GM20431 (cell line): ENCODE measurements around the gene ABRACL.

Source experiments
- in situ Hi-C: fragments of 300-500 bp; cut with MseI, MboI; formaldehyde crosslinking; loops from one replicate; pipeline ENCODE4 v1.15.0; 2020; ENCODE audit warnings: low sequenced_read_pairs; ENCODE audit not compliant: unreplicated experiment

ABRACL gene

DNA sequence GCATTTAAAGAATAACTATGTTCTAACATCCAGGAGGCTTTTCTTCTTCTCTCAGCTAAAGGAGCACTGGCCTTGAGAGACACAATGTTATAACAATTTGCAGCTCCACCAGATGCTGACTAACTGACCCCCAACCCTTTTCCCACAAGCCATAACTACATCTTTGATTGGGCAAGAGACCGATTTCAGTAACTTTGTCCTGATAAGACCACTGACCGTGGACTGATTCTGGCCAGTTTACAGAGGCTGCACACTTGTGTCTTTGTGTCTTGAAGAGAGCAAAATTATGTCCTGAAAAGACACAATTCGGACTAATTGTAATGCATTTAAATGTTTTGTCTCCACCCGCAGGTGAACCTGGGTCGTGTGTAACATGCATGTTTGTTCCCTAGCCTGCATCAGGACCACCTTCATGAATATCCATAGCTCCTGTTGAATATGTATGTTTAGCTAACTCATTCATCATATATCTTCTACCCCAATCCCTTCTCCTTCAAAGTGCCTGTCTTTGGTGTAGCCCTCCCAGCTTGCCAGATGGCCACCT is 22.3 kb downstream of the ABRACL start:
- in situ Hi-C loops: no loop called here

DNA sequence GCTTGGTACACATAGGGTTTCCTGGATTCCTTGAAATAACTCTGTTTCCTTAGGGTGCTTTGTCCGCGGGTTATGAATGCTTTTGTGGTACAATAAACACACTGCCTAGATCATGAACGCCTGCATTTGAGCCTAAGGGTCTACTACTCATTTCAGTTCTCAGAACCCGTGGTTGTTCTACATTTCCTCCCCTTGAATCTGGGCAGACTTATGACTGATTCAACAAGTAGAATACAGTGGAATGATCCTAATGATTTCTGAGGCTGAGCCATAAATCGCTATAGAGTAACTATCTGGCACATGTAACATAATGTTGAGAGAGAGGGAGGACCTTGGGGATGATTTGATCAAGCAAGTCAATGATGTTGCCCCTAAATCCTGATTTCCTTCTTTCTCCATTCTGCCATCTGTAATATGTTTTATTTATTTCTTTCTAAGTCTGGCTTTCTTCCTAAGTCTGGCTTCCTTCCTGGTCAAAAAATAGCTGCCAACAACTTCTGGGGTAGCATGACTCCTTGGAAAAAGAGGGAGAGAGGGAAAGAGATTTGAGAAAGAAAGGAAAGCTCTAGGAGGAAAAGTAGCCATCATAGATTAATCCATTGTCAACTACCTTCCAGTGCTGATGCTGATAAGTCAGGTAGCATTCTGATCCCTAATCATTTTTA is 23.0 kb downstream of the ABRACL start:
- in situ Hi-C loops: no loop called here

DNA sequence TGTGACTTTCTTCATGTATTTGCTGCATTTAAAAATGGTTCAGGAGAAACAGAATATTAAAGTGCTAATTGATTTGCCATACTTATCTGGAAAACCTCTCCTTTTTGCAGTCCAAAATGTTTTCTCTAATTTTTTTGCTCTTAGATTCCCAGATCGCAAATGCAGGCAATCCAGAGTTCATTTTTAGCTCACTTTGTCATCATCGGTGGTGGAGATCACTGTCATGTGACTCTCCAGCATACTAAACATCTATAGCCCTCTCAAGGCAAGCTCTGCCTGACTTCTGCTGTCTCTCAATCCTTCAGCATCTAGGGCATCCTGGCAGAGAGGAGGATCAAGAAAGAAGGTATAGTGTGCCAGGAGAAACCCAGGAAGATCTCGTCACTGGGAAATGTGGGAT is 24.8 kb downstream of the ABRACL start:
- in situ Hi-C loops: no loop called here

DNA sequence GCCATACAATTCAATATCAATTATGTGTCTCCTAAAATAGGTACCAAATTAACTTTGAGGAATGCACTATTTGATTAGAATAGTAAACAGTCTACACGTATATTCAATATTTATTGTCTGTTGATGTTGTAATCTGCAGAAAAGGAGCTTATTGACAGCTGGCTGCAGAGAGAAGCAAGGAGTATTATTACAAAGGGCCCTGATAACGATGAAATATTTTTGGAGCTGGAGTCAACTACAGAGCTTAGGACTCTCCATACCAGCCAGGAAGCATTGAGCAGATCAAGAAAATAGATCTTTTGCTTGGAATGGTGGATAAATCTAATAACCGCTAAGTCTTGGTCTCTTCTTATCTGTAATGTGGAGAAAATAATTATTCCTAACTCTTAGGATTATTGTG is 25.5 kb downstream of the ABRACL start:
- in situ Hi-C loops: no loop called here

DNA sequence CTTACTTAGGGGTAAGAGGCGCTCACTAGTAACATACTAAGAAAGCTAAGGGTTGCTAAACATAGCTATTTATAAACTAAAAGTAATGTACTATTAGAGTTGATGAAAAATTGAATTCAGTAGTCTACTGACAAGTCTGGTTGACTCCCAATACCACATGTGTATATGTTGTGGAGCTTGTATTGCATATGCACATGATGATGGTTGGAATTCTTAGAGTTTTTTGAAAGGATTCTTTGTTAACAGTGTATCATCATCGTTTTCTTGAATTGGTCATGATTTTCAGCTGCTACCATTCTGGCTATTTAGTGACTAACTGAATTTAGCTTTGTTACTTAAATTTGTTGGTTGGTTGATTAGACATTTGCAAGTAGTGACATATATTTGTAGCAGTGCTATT is 27.2 kb downstream of the ABRACL start:
- in situ Hi-C loops: no loop called here

DNA sequence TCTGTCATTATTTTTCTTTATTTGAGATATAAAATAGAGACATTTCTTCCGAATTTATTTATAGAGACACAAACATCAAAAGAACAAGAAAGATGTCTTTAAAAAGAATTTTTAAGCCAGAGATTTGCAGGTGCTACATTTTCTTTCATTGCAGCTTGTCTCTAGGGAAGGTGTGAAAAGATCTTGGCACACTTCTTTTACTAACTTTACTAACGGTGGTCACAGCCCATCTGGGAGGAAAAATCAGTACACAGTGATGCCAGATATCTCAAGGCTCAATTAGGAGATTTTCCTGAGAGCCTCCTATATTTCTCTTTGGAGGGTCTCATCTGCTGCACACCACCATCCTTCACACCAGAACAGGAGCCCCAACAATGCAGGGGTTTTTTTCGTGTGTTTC is 29.5 kb downstream of the ABRACL start:
- in situ Hi-C loops: no loop called here

DNA sequence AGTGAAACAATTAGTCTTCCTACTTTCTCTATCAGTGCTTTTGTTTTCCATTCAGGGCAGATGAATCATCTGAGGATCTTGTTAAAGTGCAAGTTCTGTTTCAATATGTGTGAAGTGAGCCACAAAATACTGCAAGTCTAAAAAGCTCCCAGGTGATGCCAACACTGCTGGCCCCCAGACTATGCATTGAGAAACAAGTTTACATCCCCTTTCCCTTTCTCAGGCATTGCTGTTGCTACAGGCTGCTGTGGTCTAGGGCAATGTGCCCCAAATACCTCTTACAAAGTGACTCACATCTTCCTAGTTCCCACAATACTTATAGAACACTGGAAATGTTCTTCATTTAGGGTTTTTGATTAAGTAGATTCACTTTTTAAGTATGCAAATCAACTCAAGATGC is 31.8 kb downstream of the ABRACL start:
- in situ Hi-C loops: no loop called here

DNA sequence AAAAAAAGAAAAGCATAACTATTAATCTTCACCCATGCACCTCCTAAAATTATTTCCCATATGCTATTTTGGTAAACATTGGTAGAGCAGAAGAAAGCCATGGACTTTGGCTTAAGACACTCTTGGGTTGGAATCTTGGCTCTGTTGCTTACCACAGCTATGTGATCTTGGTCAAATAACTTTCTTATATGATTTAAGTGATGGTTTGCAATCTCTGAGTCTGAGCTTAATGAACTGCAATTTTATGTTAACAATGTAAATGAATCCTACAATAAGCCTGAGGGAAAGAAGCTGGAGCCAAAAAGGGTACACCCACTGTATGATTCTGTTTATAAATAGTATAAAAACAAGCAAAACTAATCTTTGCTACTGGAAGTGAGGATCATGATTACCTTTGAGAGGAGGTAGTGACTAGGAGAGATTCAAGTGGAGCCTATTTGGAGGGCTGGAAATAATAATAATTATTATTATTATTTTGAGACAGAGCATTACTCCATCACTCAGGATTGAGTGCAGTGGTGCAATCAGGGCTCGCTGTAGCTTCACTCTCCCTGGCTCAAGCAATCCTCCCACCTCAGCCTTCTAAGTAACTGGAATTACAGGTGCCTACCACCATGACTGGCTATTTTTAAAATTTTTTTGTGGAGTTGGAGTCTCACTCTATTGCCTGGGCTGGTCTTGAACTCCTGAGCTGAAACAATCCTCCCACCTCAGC is 34.5 kb downstream of the ABRACL start:
- in situ Hi-C loops: no loop called here

DNA sequence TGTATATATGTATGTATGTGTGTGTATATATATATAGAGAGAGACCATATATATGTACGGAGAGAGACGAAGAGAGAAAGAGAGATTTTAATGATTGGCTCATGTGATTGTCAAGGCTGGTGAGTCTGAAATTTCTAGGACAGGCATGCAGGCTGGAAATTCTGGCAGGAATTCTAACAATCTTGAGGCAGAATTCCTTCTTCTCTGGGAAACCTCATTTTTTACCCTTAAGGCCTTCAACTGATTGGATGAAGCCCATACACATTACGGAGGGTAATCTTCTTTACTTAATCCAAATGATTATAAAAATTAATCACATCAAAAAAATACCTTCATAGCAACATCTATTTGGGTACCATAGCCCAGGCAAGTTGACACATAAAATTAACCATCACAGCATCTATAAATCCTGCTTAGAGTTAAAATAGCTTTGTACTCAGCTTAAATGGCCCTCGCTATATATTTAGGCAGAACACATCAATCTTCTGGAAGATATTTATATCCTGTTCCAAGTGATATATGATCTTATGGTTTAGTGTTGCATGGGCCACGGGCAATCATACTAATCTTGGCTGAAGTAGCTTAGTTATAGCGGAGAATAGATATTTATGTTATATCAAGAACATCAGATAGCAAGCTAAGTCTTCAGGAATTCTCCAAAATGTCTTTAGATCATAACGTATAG is 36.6 kb downstream of the ABRACL start:
- in situ Hi-C loops: no loop called here

DNA sequence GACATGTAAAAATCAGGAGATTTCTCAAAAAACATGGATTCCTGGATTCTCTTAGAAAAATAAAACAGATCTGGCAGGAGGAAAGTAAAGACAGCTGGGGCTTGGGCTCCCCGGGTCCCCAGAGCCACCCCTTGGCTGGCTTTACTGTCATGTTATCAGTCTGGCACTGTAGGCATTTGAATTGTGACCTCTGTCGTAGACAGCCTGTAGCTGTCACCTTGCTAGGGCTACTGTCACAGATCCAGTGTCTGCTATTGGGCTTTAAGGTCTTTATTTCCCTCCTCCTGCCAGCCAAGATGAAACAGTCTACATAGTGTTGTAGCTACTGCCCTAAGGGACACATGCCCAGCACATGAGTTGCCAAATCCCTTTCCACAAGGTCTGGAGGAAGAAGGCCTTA is 37.5 kb downstream of the ABRACL start:
- in situ Hi-C loops: no loop called here

DNA sequence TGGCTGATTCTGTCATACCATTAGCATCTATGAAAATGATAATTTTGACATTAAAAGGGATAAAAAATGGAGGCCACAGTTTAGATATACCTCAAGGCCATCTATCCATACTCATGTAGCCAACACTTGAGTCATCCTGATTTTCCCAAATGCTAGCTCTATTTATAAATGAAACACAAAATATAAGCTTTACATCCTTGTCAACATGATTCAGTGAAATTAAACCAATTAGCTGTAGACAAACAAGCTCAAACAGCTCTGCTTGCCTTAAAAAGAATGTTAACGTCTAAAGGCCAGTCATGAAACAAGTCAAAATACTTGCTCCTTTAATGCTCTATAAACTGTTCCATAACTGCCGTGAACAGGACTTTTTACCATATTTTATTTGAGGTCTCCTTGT is 40.3 kb downstream of the ABRACL start:
- in situ Hi-C loops: no loop called here

DNA sequence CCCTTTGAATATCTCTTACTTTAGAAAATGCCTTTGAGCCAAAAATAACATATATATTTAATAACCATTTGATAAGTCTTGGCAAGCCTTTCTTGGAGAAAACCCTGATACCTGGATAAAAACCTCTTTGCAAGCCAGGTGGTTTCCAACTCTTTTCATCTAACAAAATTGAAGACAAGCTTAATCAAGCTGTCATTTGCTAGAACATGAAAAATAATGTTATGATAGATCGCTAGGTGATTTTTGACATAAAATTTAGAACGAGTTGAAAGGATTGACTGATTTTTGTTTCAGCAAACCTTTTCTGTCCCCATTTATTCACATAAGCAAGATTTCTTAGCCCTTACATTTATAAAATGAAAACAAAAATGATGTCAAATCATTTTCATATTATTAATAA is 44.6 kb downstream of the ABRACL start:
- in situ Hi-C loops: no loop called here

DNA sequence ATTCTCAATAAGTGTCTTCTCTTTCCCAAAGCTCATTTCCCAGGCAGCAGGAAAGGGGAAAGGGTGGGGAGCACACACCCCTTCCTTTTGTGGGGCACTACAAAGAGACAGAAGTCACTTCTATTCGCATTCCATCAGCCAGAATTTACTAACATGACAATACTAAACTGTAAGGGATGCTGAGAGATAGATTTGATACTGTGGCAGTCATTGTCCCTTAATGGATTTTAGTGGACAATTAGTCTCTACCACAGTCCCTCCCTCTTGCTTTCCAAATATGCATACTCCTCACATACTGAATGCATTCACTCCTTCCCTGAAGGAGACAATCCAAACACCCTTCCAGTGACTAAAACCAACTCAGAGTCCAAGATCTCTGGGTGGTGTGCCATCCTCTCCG is 50.5 kb downstream of the ABRACL start:
- in situ Hi-C loops: no loop called here

DNA sequence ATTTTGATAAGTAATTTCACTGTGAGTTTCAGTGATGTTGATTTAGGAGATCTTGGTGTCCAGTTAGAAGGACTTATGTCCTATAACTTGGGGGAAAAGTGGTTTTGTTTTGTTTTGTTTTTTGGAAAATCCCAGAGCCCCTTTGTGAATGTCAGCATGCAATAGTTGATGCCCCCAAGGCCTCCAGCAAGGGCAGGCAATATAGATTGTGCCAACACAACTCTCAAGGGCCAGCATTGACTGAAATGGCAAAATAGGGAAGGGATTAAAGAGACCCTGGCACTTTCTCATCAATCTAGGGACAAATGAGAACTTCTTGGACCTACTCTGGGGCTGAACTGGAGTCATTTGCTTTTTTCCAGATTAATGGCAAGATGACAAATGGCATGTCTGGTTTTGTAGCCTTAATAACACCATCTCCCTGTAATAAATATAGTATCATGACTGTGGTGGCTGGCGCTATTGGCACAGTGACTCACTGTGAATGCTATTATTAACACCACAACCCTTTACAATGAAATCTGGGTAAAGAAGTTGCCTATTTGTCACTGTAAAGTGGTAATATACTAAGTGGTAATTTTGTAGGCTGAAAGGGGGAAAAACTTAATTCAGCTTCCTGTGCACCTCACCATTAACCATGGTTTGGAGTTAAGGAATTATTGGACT is 51.8 kb downstream of the ABRACL start:
- in situ Hi-C loops: no loop called here

DNA sequence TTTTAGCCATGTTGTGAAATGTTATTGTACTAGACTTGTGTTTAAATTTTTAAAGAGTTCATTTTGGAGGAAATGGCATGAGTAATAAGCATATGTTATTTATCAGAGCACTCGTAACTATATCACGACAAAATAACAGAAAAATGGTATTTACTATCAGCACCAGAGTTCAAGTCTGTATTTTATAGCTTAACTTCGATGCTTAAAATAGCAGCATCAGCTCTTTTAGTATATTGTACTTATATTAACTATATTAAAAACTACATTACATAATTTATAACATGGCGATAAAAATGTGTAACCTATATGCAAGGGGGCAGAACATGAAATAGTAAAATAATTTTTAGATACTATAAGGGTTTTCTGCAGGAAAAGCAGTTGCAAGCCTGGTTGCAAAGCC is 52.9 kb downstream of the ABRACL start:
- in situ Hi-C loops: no loop called here

DNA sequence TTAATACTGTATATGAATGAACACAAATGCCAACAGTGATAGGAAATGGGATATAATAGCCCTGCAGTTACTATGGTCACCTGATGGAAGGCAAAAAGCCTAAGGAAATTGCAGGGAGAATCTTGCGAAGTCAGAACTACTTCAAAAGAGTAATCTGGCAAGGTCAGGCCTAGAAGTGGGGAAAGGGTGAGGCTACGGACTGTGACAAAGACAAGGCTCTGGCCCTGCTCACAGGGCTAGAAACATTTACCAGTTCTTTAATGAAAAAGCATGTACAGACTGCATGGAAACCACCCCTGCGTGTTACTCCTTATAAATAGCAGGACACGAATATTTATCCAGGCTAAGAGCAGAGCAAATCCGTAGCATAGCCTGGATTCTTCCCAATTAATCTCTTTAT is 53.8 kb downstream of the ABRACL start:
- in situ Hi-C loops: no loop called here

DNA sequence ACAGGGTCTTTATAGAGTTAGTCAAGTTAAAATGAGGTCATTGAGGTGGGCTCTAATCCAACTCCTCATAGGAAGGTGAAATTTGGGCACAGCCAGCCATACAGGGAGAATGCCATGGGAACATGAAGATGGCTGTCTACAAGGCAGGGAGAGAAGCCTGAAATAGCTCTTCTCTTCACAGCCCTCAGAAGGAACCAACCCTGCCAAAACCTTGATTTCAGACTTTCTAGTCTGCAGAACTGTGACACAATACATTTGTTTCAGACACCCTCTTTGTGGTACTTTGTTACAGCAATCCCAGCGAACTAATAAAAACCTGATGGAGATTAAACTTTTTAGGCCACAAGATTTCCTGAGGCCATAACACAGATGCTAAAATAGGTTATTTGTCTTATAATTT is 63.3 kb downstream of the ABRACL start:
- in situ Hi-C loops: no loop called here
